Fibroblast of pulmonary artery (primary cell): ENCODE data around the gene HPCAL1.

ENCODE experiments used
- DNase-seq: peaks from one replicate; pipeline ENCODE4 v3.0.0-alpha.2; 2010; ENCODE audit warnings: low read depth
- H3K4me3 ChIP-seq: replicated peaks from 2 replicates; pipeline ENCODE4 v1.5.1; 2011; ENCODE audit warnings: low read depth, mild to moderate bottlenecking, control low read depth, low read length, moderate library complexity
- TF ChIP-seq, protein P1 (sequence below): IDR thresholded peaks from 2 replicates; pipeline ENCODE4 v1.5.1; 2011; ENCODE audit warnings: mild to moderate bottlenecking, control low read depth, low read length, inconsistent platforms; ENCODE audit errors: missing control alignments

The HPCAL1 gene

DNA sequence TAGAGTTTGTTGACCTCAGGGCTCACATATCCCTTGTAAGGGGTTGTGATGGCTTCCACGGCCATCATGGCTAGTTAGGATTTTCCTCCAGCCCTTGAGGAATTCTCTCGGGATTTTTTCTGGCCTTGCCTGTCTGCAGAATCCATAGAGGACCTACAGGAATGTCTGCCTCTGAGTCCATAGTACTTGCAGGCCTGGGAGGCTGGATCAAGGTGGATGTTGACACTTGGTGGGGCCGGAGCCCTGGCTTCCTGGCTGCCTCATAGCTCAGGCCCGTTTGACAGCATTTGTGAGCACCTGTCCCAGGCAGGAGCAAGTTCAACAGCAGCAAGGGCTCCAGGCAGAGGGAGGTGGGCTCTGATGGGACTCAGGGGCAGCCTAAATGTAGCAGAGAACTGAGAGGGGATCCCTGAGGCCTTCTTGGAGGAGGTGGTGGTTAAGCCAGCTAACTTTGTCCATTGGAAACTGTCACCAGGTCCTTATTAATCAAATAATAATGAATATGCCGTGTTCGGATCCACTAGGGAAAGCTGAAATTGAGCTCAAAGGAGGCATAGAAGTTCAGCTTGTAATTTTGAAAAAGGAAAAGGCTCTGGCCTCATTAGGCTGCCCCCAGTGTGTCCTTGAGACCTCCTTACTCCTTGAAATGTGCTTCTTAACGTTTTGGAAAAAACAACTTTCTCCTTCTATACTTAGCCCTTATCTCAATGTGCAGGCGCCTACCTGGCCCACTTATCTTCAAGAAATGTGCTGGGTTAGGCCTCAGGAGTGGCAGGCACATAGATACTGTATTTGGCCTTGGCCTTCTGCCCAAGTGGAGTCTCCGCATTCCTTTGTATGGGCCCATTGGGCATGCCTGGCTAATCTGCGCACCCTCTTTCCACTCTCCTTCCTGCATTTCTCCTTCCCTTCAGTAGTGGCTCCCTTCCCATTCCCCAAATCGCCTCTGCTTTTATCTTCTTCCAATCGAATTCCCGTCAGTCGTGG lies 66.9 kb downstream of the HPCAL1 start:
- TF ChIP-seq, protein P1, sequence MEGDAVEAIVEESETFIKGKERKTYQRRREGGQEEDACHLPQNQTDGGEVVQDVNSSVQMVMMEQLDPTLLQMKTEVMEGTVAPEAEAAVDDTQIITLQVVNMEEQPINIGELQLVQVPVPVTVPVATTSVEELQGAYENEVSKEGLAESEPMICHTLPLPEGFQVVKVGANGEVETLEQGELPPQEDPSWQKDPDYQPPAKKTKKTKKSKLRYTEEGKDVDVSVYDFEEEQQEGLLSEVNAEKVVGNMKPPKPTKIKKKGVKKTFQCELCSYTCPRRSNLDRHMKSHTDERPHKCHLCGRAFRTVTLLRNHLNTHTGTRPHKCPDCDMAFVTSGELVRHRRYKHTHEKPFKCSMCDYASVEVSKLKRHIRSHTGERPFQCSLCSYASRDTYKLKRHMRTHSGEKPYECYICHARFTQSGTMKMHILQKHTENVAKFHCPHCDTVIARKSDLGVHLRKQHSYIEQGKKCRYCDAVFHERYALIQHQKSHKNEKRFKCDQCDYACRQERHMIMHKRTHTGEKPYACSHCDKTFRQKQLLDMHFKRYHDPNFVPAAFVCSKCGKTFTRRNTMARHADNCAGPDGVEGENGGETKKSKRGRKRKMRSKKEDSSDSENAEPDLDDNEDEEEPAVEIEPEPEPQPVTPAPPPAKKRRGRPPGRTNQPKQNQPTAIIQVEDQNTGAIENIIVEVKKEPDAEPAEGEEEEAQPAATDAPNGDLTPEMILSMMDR = no peak
- no peak overlapping the region for H3K4me3 ChIP-seq
- DNase-seq = no peak

- H3K4me3 ChIP-seq = no peak overlapping the region
- DNase-seq = no peak
- TF ChIP-seq, protein P1 = no peak
Measured at GRCh38 chr2:10370390-10370789, 67.7 kb downstream of the HPCAL1 start.

DNA sequence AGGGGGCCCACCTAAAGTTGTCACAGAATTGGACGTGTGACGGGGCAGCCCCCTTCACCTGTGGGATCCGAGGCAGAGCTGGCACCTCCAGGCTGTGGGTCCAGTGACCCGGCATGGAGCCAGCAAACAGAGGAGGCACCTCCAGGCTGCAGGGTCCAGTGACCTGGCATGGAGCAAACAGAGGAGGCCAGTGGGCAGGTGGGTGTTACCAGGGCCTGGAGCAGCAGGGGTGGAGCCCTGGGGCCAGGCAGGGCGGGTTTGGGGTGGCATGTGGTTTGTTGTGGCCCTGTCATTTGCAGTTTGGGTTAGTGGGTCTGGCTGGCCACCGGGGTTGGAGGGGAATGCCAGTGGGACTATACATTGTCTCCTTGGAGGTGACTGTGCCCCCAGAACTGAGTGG lies 68.2 kb downstream of the HPCAL1 start:
- TF ChIP-seq, protein P1 = no peak
- no peak for DNase-seq
- no peak overlapping the region for H3K4me3 ChIP-seq

DNA sequence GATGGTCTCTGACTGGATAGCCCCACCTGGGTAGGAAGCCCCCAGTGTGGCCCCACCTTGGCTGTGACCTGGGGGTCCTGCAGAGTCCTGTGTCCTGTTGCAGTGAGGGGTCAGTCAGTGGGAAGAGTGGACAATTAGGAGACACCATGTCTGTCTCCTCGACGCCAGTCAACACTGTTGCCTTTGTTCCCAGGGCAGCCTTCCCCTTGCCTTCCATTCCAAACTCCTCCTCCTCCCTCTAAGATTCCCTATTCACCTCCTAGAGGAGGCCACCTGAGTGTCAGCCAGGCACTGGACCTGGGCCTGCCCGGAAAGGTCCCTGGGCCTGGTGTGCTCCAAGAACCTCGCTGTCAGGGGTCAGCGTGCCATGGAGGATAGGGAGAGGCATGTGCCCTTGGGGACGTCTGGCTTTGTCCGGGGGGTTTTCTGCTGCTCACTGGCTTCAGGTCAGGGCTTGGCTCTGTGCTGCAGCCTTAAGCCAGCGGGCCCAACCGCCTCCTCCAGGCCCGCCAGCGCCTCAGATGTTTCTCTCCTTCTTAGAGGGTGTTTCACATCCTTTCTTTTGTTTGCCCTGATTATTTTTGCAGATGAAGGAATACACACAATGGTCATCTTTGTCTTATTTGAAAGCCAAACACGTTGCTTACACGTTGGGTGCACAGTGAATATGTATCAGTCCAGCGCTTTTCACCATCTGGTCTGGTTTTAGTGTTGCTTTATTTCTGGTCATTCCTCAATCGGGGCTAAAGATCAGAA lies 68.9 kb downstream of the HPCAL1 start:
- no peak for DNase-seq
- TF ChIP-seq, protein P1 = no peak

GRCh38 chr2:10372203-10372861 lies 69.6 kb downstream of the HPCAL1 start:
- DNase-seq = no peak
- TF ChIP-seq, protein P1 = no peak
- no peak overlapping the region for H3K4me3 ChIP-seq

More for the DNA sequence above, 68.9 kb downstream of the HPCAL1 start:
- H3K4me3 ChIP-seq = no peak overlapping the region

GRCh38 chr2:10372862-10373240 lies 70.1 kb downstream of the HPCAL1 start:
- TF ChIP-seq, protein P1 = no peak
- no peak overlapping the region for H3K4me3 ChIP-seq
- no peak for DNase-seq
